Neutrophil (primary cell): Measurements from ENCODE around the gene BAIAP2L1.
"Not testable (repeated sequence)": the region's sequence is repeated elsewhere in the genome, so short reads cannot be mapped to it uniquely, and the experiment has no call there.

Experiments
- H3K27ac ChIP-seq: fragments of 200-600 bp; sonication (generic); 2 replicates; pipeline ENCODE4 v1.5.1; 2016; ENCODE audit warnings: mild to moderate bottlenecking, moderate library complexity
- H3K27me3 ChIP-seq: fragments of 200-600 bp; sonication (generic); 2 replicates; pipeline ENCODE4 v1.6.0; 2016; ENCODE audit warnings: mild to moderate bottlenecking
- H3K36me3 ChIP-seq: fragments of 200-600 bp; sonication (generic); 2 replicates; pipeline ENCODE4 v1.5.1; 2017
- H3K4me1 ChIP-seq, 2 experiments: fragments of 200-600 bp in 1 of 2; sonication (generic) in 1 of 2; 1 replicate in 1 of 2; 2 replicates in 1 of 2; pipeline versions ENCODE4 v1.5.1 to v1.6.1; 2013 to 2016; ENCODE audit warnings: low read depth in 1 of 2, low read length in 1 of 2, mild to moderate bottlenecking in 1 of 2, moderate library complexity in 1 of 2; ENCODE audit not compliant: control insufficient read depth in 1 of 2, insufficient read depth in 1 of 2
- H3K4me3 ChIP-seq, 2 experiments: fragments of 200-600 bp in 1 of 2; sonication (generic) in 1 of 2; 1 replicate in 1 of 2; 2 replicates in 1 of 2; pipeline ENCODE4 v1.5.1; 2013 to 2016; ENCODE audit warnings: low read depth in 1 of 2, low read length in 1 of 2, mild to moderate bottlenecking in 1 of 2, moderate library complexity in 1 of 2
- H3K9me3 ChIP-seq: fragments of 200-600 bp; sonication (generic); 2 replicates; pipeline ENCODE4 v1.5.1; 2016
- TF ChIP-seq, protein P1 (sequence below): fragments of 200-600 bp; sonication (generic); IDR thresholded peaks from 2 replicates; pipeline ENCODE4 v1.5.1; 2016; ENCODE audit warnings: antibody characterized with exemption

Gene BAIAP2L1

DNA sequence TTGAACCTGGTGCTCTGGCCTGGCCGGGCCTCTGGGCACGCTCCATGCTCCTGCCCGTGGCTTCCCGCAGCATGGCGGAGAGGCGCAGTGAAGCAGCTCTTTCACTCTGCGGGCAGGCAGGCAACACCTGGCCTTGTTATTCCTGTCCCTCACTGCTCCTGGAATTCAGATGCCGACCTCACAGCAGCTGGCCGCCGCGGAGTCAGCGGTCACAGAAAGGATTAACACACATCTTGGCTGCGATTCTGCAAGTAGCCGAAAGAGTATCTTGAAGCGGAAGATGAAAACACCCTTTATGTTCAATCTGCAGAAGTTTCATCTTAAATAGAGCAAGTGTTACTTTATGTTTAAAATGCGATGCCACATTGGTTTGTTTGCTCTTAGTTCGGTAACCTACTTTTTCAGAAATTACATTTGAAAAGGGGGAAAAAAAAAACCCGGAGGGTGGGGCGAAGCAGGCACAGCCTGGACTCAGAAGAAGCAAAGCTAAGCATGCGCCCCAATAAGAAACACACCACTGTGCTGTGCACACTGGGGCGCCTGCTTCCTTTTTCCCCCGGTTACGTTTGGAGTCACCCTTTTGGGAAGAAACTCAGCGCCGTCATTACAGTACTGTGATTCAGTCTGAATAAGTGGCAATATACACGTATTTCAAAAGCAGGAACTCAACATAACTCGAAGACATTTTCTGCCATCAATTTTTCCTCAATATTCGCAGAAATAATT is 77.1 kb downstream of the BAIAP2L1 start:
- Histone ChIP-seq H3K4me1 (no peaks in the 10 kb centered on the region), H3K27me3 (peaks cover 32% of the 10 kb centered on the region), H3K36me3 (no peaks in the 10 kb centered on the region), H3K9me3 (no peaks in the 10 kb centered on the region), H3K4me3 (no peak overlapping the region), H3K27ac (no peak overlapping the region)
- TF ChIP-seq, protein P1, sequence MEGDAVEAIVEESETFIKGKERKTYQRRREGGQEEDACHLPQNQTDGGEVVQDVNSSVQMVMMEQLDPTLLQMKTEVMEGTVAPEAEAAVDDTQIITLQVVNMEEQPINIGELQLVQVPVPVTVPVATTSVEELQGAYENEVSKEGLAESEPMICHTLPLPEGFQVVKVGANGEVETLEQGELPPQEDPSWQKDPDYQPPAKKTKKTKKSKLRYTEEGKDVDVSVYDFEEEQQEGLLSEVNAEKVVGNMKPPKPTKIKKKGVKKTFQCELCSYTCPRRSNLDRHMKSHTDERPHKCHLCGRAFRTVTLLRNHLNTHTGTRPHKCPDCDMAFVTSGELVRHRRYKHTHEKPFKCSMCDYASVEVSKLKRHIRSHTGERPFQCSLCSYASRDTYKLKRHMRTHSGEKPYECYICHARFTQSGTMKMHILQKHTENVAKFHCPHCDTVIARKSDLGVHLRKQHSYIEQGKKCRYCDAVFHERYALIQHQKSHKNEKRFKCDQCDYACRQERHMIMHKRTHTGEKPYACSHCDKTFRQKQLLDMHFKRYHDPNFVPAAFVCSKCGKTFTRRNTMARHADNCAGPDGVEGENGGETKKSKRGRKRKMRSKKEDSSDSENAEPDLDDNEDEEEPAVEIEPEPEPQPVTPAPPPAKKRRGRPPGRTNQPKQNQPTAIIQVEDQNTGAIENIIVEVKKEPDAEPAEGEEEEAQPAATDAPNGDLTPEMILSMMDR: no peak

DNA sequence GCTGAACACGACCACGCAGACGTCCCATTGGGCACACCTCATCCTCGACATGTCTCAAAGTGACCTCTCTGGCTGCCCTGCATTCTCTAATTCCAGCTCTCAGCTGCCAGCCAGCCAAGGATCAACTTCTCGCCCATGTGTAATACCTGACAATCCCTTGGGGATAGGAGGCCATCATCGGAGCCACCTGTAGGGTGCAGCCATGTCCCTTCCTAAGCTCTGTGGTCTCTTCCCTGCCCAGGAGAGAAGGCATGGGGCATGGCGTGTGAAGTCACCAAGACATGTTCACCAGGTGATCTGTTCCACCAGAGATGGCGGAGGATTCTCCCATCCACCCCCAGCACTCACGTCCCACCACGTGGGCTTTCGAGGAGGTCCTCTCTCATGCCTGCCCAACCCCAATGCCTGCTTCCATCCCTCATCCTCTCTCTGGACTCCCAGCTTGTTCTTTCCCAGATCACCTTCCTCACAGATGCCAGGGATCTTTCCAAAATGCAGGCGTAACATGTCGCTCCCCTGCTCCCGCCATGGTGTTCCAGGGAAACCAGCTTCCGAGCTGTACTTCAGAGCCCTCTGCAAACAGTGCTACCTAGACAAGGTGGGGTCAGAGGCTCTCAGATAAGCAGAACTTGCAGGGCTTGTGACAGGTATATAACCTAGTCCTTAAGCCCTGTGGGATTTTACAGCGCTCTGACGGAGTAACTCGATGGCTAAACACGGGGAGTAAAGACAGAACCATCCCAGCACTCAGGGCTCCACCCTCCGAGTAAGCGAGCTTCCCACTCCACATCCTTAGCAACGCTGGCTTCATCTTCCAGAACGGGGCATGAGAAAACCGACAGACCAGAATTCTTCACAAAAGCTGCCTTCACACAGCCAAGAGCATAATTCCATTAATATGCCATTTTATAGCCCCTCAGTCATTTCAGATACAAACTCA is 78.3 kb downstream of the BAIAP2L1 start:
- no peaks in the 10 kb centered on the region for H3K36me3 ChIP-seq
- no peaks in the 10 kb centered on the region for H3K4me1 ChIP-seq
- TF ChIP-seq, protein P1: no peak
- peaks cover 32% of the 10 kb centered on the region for H3K27me3 ChIP-seq
- no peaks in the 10 kb centered on the region for H3K9me3 ChIP-seq
- no peak overlapping the region for H3K4me3 ChIP-seq
- H3K27ac ChIP-seq: no peak overlapping the region

GRCh38 chr7:98321301-98321700 is 79.6 kb downstream of the BAIAP2L1 start:
- no peaks in the 10 kb centered on the region for H3K4me1 ChIP-seq
- TF ChIP-seq, protein P1: no peak
- no peaks in the 10 kb centered on the region for H3K9me3 ChIP-seq
- H3K4me3 ChIP-seq: no peak overlapping the region
- peaks cover 32% of the 10 kb centered on the region for H3K27me3 ChIP-seq
- H3K27ac ChIP-seq: no peak overlapping the region
- H3K36me3 ChIP-seq: no peaks in the 10 kb centered on the region

- TF ChIP-seq, protein P1: no peak
- Histone ChIP-seq H3K9me3 (no peaks in the 10 kb centered on the region), H3K27me3 (peaks cover 23% of the 10 kb centered on the region), H3K36me3 (no peaks in the 10 kb centered on the region), H3K4me3 (no peak overlapping the region), H3K4me1 (no peaks in the 10 kb centered on the region), H3K27ac (no peak overlapping the region)
These were observed 81.7 kb downstream of the BAIAP2L1 start for GRCh38 chr7:98319176-98319575.

DNA sequence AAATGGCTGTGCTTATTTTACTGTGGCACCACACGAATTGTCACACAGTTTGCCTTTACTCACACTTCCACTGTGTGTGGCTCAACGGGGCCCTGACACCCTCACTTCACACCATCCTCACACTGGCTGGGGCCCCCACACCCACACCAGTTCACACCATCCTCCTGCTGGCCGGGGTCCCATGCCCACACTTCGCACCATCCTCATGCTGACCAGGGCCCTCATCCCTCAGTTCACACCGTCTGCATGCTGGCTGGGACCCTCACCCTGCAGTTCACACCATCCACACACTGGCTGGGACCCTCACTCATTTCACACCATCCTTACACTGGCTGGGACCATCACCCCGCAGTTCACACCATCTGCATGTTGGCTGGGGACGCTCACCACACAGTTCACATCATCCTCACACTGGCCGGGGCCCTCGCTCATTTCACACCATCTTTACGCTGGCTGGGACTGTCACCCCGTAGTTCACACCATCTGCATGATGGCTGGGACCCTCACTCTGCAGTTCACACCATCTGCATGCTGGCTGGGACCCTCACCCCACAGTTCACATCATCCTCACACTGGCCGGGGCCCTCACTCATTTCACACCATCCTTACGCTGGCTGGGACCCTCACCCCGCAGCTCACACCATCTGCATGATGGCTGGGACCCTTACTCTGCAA is 83.4 kb downstream of the BAIAP2L1 start:
- no peak overlapping the region for H3K4me3 ChIP-seq
- H3K4me1 ChIP-seq: no peaks in the 10 kb centered on the region
- peaks cover 6% of the 10 kb centered on the region for H3K27me3 ChIP-seq
- H3K36me3 ChIP-seq: no peaks in the 10 kb centered on the region
- no peak overlapping the region for H3K27ac ChIP-seq
- no peaks in the 10 kb centered on the region for H3K9me3 ChIP-seq
- TF ChIP-seq, protein P1: no peak

GRCh38 chr7:98315994-98316527 is 84.8 kb downstream of the BAIAP2L1 start:
- not testable (repeated sequence) for H3K36me3 ChIP-seq, H3K27ac ChIP-seq, H3K27me3 ChIP-seq, H3K4me1 ChIP-seq, H3K9me3 ChIP-seq, H3K4me3 ChIP-seq
